AG04450 (cell line): ENCODE results near the gene IQCE. TPM values are rescaled to one million over a fixed set of nuclear protein-coding genes. Genes with fewer than 3 reads are reported as not detected.

ENCODE experiments used
- CTCF ChIA-PET: fragments of 300-600, 350-600 bp; formaldehyde crosslinking; extraction: SDS; loops from one replicate; lab custom pipeline; 2022; ENCODE audit warnings: antibody characterized with exemption, inconsistent platforms; lab: Charles Lee
- POLR2A ChIA-PET: fragments of 350-600 bp; formaldehyde crosslinking; extraction: SDS; loops from one replicate; lab custom pipeline; 2021; ENCODE audit warnings: antibody characterized with exemption, inconsistent platforms; lab: Yijun Ruan, JAX
- DNase-seq: peaks from one replicate; pipeline ENCODE4 v3.0.0-alpha.2; 2011; ENCODE audit warnings: low read depth, low spot score
- H3K27ac ChIP-seq: one replicate; pipeline ENCODE4 v1.5.1; 2012; ENCODE audit warnings: low read depth, low read length, control low read depth
- H3K27me3 ChIP-seq: one replicate; pipeline ENCODE4 v1.6.0; 2012; ENCODE audit warnings: low read length; ENCODE audit not compliant: control insufficient read depth, insufficient read depth
- H3K4me3 ChIP-seq: 2 replicates; pipeline ENCODE4 v1.5.1; 2011; ENCODE audit warnings: mild to moderate bottlenecking, low read depth, low read length, control low read depth
- H3K9me3 ChIP-seq: 2 replicates; pipeline ENCODE4 v1.5.1; 2012; ENCODE audit warnings: low read length; ENCODE audit not compliant: control insufficient read depth, insufficient read depth
- polyA plus RNA-seq: library from polyadenylated mRNA; depleted of rRNA; stranded (reverse); fragments of >200 nt; gene quantifications from 2 replicates; pipeline ENCODE4 v1.2.3, GENCODE V29; 2011
- TF ChIP-seq, protein P1 (sequence below): IDR thresholded peaks from 2 replicates; pipeline ENCODE4 v1.5.1; 2011; ENCODE audit warnings: low read depth, low read length, control low read depth, inconsistent platforms

IQCE gene
- polyA plus RNA-seq, 1 experiment = 6.8 TPM

GRCh38 chr7:2518737-2519118 lies 40.1 kb upstream of the IQCE start:
- no peak for DNase-seq
- no peak overlapping the region for H3K27ac ChIP-seq
- no peaks in the 10 kb centered on the region for H3K27me3 ChIP-seq
- CTCF ChIA-PET = no interaction called here
- TF ChIP-seq, protein P1, sequence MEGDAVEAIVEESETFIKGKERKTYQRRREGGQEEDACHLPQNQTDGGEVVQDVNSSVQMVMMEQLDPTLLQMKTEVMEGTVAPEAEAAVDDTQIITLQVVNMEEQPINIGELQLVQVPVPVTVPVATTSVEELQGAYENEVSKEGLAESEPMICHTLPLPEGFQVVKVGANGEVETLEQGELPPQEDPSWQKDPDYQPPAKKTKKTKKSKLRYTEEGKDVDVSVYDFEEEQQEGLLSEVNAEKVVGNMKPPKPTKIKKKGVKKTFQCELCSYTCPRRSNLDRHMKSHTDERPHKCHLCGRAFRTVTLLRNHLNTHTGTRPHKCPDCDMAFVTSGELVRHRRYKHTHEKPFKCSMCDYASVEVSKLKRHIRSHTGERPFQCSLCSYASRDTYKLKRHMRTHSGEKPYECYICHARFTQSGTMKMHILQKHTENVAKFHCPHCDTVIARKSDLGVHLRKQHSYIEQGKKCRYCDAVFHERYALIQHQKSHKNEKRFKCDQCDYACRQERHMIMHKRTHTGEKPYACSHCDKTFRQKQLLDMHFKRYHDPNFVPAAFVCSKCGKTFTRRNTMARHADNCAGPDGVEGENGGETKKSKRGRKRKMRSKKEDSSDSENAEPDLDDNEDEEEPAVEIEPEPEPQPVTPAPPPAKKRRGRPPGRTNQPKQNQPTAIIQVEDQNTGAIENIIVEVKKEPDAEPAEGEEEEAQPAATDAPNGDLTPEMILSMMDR = no peak
- peak overlapping the region; percentile 53 for H3K4me3 ChIP-seq
- POLR2A ChIA-PET = interaction anchor here (0.9 kb wide), 1 partner anchor 21 kb away, joined by 4 read pairs; no protein-coding TSS in a partner anchor
- H3K9me3 ChIP-seq = peaks cover 7% of the 10 kb centered on the region; the same call in 1 of the 2 replicates

- TF ChIP-seq, protein P1 = no peak
- H3K27me3 ChIP-seq = no peaks in the 10 kb centered on the region
- peak; percentile 57 for DNase-seq
- CTCF ChIA-PET = no interaction called here
- POLR2A ChIA-PET = interaction anchor here (0.9 kb wide), 1 partner anchor 21 kb away, joined by 4 read pairs; no protein-coding TSS in a partner anchor
- H3K4me3 ChIP-seq = peak within 1 kb of the TSS; percentile 58
- H3K27ac ChIP-seq = no peak within 1 kb of the TSS
- peaks cover 7% of the 10 kb centered on the region; the same call in 1 of the 2 replicates for H3K9me3 ChIP-seq
Observed at GRCh38 chr7:2519119-2519930, 39.5 kb upstream of the IQCE start, which contains the start of gene LFNG. LFNG (plus strand) TSS chr7:2519774; CDS start chr7:2519862, 88 bp downstream.

- peaks cover 6% of the 10 kb centered on the region; the same call in 1 of the 2 replicates for H3K9me3 ChIP-seq
- DNase-seq = no peak
- CTCF ChIA-PET = interaction anchor here (1.3 kb wide), 1 partner anchor 41 kb away, joined by 3 read pairs; no protein-coding TSS in a partner anchor
- no peaks in the 10 kb centered on the region for H3K27me3 ChIP-seq
- no peak overlapping the region for H3K27ac ChIP-seq
- H3K4me3 ChIP-seq = peak overlapping the region; percentile 58
- TF ChIP-seq, protein P1 = peak; percentile 4; the same call in 1 of the 2 replicates
- POLR2A ChIA-PET = interaction anchor here (0.5 to 0.7 kb wide), 2 partner anchors 36 to 92 kb away, joined by 3 to 4 read pairs; no protein-coding TSS in a partner anchor
Observed at GRCh38 chr7:2520131-2520760, 38.5 kb upstream of the IQCE start.

GRCh38 chr7:2520761-2521290 lies 38.0 kb upstream of the IQCE start:
- ChIA-PET POLR2A (interaction anchor here (0.7 kb wide), 1 partner anchor 92 kb away, joined by 4 read pairs; no protein-coding TSS in a partner anchor), CTCF (interaction anchor here (1.3 kb wide), 1 partner anchor 42 kb away, joined by 3 read pairs; no protein-coding TSS in a partner anchor)
- Histone ChIP-seq H3K4me3 (peak overlapping the region; percentile 58), H3K9me3 (peaks cover under 1% of the 10 kb centered on the region; the same call in 1 of the 2 replicates), H3K27me3 (no peaks in the 10 kb centered on the region), H3K27ac (no peak overlapping the region)
- TF ChIP-seq, protein P1 = no peak
- no peak for DNase-seq
